Islet of Langerhans (tissue), 1 donor: Measurements from ENCODE around the gene EML5.

Source experiments
- FAIRE-seq: peaks from one replicate; lab custom pipeline; 2011; peaks lifted over from hg19 to GRCh38; lab: Jason Lieb, UNC

EML5 gene

GRCh38 chr14:88614218-88614907 is 178.4 kb downstream of the EML5 start:
- no peak for FAIRE-seq

- FAIRE-seq, result peak; percentile 98
These were observed 179.2 kb downstream of the EML5 start for GRCh38 chr14:88613552-88614010.

GRCh38 chr14:88612981-88613380 is 179.8 kb downstream of the EML5 start:
- no peak for FAIRE-seq

GRCh38 chr14:88611878-88612277 is 180.9 kb downstream of the EML5 start:
- no peak for FAIRE-seq

GRCh38 chr14:88607829-88608228 is 184.9 kb downstream of the EML5 start:
- no peak for FAIRE-seq

- FAIRE-seq, result no peak
These were observed 187.2 kb downstream of the EML5 start for GRCh38 chr14:88605594-88605993.

- no peak for FAIRE-seq
These were observed 188.5 kb downstream of the EML5 start for GRCh38 chr14:88604212-88604611.

GRCh38 chr14:88599761-88600439 is 192.9 kb downstream of the EML5 start:
- no peak for FAIRE-seq

- no peak for FAIRE-seq
These were observed 193.4 kb downstream of the EML5 start for GRCh38 chr14:88599326-88599725.

- no peak for FAIRE-seq
These were observed 194.6 kb downstream of the EML5 start for GRCh38 chr14:88598097-88598675.

GRCh38 chr14:88597601-88598000 is 195.2 kb downstream of the EML5 start:
- FAIRE-seq, result no peak

- FAIRE-seq, result no peak
These were observed 195.7 kb downstream of the EML5 start for GRCh38 chr14:88597038-88597437.

GRCh38 chr14:88592031-88592430 is 200.7 kb downstream of the EML5 start:
- peak; percentile 93 for FAIRE-seq

- no peak for FAIRE-seq
These were observed 202.6 kb downstream of the EML5 start for GRCh38 chr14:88590173-88590572.

- no peak for FAIRE-seq
These were observed 204.7 kb downstream of the EML5 start for GRCh38 chr14:88588081-88588480.

- no peak for FAIRE-seq
These were observed 208.3 kb downstream of the EML5 start for GRCh38 chr14:88584451-88584850.

GRCh38 chr14:88576222-88576621 is 216.5 kb downstream of the EML5 start:
- no peak for FAIRE-seq

GRCh38 chr14:88572117-88572516 is 220.6 kb downstream of the EML5 start:
- FAIRE-seq, result no peak

- no peak for FAIRE-seq
These were observed 224.6 kb downstream of the EML5 start for GRCh38 chr14:88568196-88568595.

GRCh38 chr14:88565427-88565826 is 227.3 kb downstream of the EML5 start:
- FAIRE-seq, result no peak

GRCh38 chr14:88563845-88564244 is 228.9 kb downstream of the EML5 start:
- no peak for FAIRE-seq

- FAIRE-seq, result no peak
These were observed 229.7 kb downstream of the EML5 start, which contains the start of gene ZC3H14 for GRCh38 chr14:88562831-88563686. Gene ZC3H14 (plus strand): TSS chr14:88563037. CDS start chr14:88563134, 97 bp downstream.

- no peak for FAIRE-seq
These were observed 230.3 kb downstream of the EML5 start for GRCh38 chr14:88562532-88562830.
